GM18511 (cell line): Measurements from ENCODE around the gene SLC43A1.
A peak's percentile ranks its signal among the peaks of the same experiment; 100 is the strongest.
"Not testable (repeated sequence)": the region's sequence is repeated elsewhere in the genome, so short reads cannot be mapped to it uniquely, and the experiment has no call there.

ENCODE experiments used
- ATAC-seq: cut with Tn5 transposase; IDR thresholded peaks from one replicate; pipeline ENCODE4 v1.9.1; 2021; ENCODE audit warnings: mild to moderate bottlenecking, moderate library complexity; ENCODE audit not compliant: unreplicated experiment

Gene SLC43A1

DNA sequence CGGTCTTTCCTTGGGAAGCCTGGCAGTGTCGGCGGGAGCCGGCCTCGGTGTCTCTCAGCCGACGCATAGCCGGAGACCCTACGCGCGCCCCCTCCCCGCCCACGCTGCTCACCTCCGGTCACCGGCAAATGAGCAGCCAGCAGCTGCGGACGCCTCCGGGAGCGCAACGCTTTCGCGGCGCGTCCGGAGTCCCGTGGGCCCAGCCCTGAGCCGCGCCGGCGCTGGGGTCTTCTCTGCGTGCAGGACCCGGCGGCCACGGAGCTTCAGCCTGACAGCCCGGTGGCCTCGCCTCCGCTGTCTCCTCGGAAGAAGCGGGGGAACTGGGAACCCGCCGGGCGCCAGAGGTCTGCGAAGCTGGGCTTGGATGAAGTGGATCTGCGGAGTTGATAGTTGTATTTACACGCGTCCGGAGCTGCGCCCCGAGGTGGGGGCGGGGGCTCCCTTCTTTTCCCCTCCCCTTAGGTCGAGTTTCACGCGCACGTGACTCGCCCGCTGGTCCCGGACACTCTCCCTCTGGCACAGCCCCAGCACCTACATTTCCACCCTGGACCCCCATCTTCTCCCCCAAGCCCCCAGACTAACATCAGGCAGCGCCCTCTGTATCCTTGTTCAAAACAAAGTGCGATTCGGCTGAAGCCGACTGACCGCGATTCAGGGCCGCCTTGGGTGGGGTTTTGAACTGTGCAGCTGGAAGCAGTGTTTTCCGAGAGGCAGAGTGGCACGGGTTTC, at the start of gene SLC43A1:
TSS of gene SLC43A1 (minus strand) at position 371 of the 729 bp plus-strand sequence. CDS start 1,591 bp downstream, outside the sequence.
- peak; percentile 50 for ATAC-seq

DNA sequence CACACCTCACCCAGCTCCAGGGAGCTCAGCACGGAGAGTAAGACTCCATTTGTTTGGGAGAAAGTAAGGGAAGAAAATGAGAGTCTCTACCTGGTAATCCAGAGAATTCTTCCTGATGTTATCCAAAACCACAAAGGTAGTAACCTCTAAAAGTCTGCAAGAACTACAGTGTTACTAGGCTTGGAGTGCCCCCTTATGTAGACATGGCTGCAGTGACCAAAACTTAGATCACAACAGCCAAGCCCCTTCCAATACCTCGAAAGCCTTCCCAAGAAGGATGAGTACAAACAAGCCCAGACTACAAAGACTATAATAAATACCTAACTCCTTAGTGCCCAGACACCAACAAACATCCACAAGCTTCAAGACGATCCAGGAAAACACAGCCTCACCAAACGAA, 47.1 kb upstream of the SLC43A1 start:
- no peak for ATAC-seq

- no peak for ATAC-seq
Measured at GRCh38 chr11:57560146-57560545, 44.6 kb upstream of the SLC43A1 start.

GRCh38 chr11:57556041-57556440, 40.5 kb upstream of the SLC43A1 start:
- ATAC-seq, result no peak

GRCh38 chr11:57555393-57555792, 39.9 kb upstream of the SLC43A1 start:
- no peak for ATAC-seq

- no peak for ATAC-seq
Measured at GRCh38 chr11:57552479-57552878, 37.0 kb upstream of the SLC43A1 start.

- ATAC-seq, result no peak
Measured at GRCh38 chr11:57551941-57552340, 36.4 kb upstream of the SLC43A1 start.

DNA sequence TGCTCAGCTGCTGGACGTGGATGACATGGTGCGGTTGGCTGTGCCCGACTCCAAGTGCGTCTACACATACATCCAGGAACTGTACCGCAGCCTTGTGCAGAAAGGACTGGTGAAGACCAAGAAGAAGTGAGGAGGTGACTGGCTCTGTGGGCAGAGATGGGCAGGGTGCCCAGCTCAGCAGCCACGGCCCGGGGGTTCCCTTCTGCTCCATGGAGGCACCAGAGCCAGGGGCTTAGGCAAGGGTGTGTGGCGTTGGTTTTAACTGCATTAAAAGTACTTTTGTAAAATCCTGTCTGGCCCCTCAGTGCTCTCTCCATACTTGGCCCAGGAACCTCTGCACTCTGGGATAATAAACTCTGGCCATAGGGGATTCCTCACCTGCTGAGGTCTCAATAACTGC, 34.5 kb upstream of the SLC43A1 start:
- no peak for ATAC-seq

GRCh38 chr11:57547854-57548377, 32.4 kb upstream of the SLC43A1 start:
- peak; percentile 93 for ATAC-seq

DNA sequence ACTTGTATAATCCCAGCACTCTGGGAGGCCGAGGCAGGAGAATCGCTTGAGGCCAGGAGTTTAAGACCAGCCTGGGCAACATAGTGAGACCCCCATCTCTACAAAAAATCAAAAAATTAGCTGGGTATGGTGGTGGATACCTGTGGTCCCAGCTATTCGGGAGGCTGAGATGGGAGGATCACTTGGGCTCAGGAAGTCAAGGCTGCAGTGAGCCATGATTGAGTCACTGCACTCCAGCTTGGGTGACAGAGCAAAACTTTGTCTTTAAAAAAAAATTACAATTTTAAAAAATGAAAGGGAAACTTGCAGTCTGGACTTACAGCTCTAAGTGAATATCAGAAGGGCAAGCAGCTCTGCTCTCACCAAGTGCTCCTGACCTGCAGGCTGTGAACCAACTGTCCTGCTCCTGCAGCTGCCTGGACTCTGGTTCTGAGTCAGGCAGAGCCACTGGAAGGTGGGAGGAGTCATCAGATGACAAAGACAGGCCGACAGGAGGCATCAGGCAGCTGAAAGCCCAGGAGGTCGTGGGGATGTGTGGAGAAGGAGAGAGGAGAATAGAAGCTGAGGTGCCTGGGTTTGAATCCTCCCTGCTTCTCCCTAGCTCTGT, 31.5 kb upstream of the SLC43A1 start:
- peak; percentile 70 for ATAC-seq

DNA sequence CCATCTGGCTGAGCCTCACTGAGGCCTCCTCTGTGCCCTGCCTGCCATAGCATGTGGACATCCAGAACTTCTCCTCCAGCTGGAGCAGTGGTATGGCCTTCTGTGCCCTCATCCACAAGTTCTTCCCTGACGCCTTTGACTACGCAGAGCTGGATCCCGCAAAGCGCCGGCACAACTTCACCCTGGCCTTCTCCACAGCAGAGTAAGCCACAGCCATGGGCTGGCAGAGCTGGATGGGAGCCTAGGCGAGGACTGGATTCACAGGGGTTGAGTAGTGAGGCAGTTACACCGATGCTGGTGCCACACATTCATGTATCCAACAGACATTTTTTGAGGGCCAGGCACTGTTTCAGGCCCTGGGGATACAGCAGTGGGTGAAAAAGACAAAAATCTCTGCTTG, 30.9 kb upstream of the SLC43A1 start:
- no peak for ATAC-seq

- ATAC-seq, result no peak
Measured at GRCh38 chr11:57545883-57546282, 30.4 kb upstream of the SLC43A1 start.

GRCh38 chr11:57544566-57544965, 29.1 kb upstream of the SLC43A1 start:
- ATAC-seq, result no peak

DNA sequence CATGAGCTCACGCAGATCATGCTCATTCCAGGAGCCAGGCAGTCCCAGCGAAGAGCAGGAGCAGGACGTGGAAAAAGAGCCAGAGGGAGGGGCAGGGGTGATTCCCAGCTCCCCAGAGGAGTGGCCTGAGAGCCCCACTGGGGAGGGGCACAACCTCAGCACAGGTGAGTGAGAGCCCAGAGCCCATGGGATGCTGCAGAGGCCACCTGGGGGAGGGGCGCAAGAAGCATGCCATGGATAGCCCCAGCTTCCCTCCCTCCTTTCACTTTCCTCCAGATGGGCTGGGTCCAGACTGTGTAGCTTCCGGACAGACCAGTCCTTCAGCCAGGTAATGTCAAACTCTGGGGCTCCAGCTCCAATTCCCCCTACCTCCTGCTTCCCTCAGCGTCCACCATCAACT, 28.1 kb upstream of the SLC43A1 start:
- no peak for ATAC-seq

DNA sequence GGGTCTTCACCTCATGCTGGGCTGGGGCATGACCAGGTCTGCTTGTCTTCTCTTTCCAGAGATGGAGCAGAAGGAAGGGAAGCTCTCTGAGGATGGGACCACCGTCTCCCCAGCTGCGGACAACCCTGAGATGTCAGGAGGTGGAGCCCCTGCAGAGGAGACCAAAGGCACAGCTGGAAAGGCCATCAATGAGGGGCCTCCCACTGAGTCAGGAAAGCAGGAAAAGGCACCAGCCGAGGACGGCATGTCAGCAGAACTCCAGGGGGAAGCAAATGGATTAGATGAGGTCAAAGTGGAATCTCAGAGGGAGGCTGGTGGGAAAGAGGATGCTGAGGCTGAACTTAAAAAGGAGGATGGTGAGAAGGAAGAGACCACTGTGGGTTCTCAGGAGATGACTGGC, 27.1 kb upstream of the SLC43A1 start:
- ATAC-seq, result no peak

GRCh38 chr11:57541169-57541568, 25.7 kb upstream of the SLC43A1 start:
- no peak for ATAC-seq

DNA sequence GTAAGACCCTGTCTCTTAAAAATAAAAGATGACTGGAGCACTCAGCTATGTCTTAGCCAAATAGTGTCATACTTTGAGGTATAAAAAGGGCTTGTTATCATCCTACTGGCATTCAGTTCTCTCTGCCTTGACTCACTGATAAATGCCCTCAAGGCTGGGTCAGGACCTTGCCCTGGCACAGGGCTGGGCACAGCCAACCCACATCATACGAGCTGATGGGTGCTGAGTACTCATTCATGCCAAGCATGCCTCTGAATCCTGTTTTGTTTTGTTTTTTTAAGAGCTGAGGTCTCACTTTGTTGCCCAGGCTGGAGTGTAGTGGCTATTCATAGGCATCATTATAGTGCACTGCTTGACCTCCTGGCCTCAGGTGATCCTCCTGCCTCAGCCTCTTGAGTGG, 23.8 kb upstream of the SLC43A1 start:
- ATAC-seq, result no peak

DNA sequence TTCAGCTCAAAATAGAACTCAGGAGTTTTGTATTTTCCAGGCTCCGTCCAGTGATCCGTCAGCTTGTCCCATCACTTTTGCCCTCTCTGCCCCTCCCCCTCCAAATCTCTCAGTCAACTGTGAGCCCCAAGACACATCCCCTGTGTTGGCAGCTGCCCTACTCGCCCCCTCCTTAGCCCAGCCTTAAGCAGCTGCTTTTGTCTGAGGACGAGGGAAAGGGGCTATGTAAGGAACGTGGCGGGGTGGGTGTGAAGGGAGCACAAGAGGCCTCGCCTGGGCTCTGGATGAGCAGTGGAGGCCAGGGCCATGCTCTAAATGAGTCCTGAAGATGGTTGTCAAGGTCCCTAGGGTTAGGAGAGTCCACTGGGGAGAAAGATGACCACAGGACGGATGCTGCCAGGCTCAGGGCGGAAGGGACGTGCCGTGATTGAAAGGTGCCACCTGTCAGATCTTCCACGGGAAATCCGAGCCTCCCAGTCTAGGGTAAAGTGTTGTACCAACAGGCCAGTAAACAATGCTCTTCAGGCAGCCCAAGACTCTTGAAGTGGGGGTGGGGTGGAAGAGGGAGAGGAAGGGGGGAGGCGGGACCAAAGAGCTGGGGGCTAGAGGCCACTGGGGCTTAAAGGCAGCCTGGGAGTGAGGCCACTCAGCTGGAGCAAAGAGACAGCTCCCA, 21.6 kb upstream of the SLC43A1 start, which contains the start of gene SMTNL1:
TSS of gene SMTNL1 (plus strand) at position 649 of the 673 bp plus-strand sequence. CDS start 5,048 bp downstream, outside the sequence.
- ATAC-seq, result no peak

DNA sequence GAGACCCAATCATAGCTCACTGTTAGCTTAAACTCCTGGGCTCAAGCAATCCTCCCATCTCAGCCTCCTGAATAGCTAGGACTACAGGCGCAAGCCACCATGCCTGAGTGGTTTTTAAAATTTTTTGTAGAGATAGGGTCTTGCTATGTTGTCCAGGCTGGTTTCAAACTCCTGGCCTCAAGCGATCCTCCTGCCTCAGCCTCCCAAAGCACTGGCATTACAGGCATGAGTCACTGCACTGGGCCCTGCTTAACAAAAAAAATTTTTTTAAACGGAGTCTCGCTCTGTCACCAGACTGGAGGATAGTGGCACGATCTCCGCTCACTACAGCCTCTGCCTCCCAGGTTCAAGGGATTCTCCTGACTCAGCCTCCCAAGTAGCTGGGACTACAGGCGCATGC, 18.9 kb upstream of the SLC43A1 start:
- not testable (repeated sequence) for ATAC-seq

GRCh38 chr11:57530596-57531507, 15.3 kb upstream of the SLC43A1 start, which contains the start of gene TIMM10:
Gene TIMM10, minus strand, starts transcription at chr11:57530754. Its CDS starts 565 bp downstream, at chr11:57530189.
- ATAC-seq, result peak; percentile 98

DNA sequence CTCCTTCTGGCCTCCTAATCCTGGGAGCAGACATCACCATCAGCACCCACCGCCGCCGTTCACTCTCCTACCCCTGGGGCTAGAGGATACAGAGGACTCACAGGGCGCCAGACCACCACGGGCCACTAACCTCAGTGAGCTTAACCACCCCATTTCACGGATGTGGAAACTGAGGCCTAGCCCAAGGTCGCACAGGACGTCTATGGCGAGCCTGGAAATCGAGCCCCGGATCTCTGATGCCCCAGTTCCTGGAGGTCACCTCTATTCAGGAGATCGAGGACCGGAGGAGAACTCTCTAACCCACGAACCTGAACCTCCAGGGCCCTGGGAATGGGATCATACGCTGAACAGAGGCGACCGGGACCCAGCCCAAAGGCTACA, 14.7 kb upstream of the SLC43A1 start:
- ATAC-seq, result peak; percentile 17
